ENCODE measurements around the gene VPS35. TPM values are rescaled to one million over a fixed set of nuclear protein-coding genes. Genes with fewer than 3 reads are reported as not detected.
"Not testable (repeated sequence)": the region's sequence is repeated elsewhere in the genome, so short reads cannot be mapped to it uniquely, and the experiment has no call there.

VPS35 gene
- total and polyA plus RNA-seq, 7 donors = 22.8 to 49.8 (median 36.3) TPM

- Histone ChIP-seq H3K9me3 (no peaks in the 10 kb centered on the region), H3K36me3 (ENCODE audit: insufficient read depth in 1 of 2, low read depth in 1 of 2) (peaks cover 0 to 7% of the 10 kb centered on the region in 2 donors), H3K4me1 (peaks cover 43% of the 10 kb centered on the region), H3K27ac (no peak overlapping the region), H3K4me3 (peak overlapping the region; percentile 96), H3K27me3 (ENCODE audit: insufficient read depth in 3 of 3, low read length in 2 of 3) (no peaks in the 10 kb centered on the region)
- ATAC-seq (no peak), DNase-seq (no peak)
- intact Hi-C loops (cut with DNase I) = loop anchor here in 1 of 2 donors (5.0 kb wide), 1 partner anchor 115 kb away; no protein-coding TSS in a partner anchor
- no peak for TF ChIP-seq CTCF (IDR thresholded peaks at IDR 0.05)
- WGBS, 3 donors = 63 to 76% (median 66%) methylated on average over 9 of the region's 9 CpGs
Observed at GRCh38 chr16:46687486-46687885, 1.5 kb downstream of the VPS35 start.

GRCh38 chr16:46686815-46687473 lies 2.0 kb downstream of the VPS35 start:
- no peak for TF ChIP-seq CTCF (IDR thresholded peaks at IDR 0.05)
- 43 to 57% (median 44%) methylated on average over 5 of the region's 5 CpGs for WGBS, 3 donors
- Histone ChIP-seq H3K9me3 (no peaks in the 10 kb centered on the region), H3K4me1 (peaks cover 43% of the 10 kb centered on the region), H3K27me3 (ENCODE audit: insufficient read depth in 3 of 3, low read length in 2 of 3) (no peaks in the 10 kb centered on the region), H3K36me3 (ENCODE audit: insufficient read depth in 1 of 2, low read depth in 1 of 2) (peaks cover 0 to 11% of the 10 kb centered on the region in 2 donors), H3K27ac (no peak overlapping the region), H3K4me3 (peak overlapping the region; percentile 96)
- intact Hi-C loops (cut with DNase I) = loop anchor here in 1 of 2 donors (5.0 kb wide), 1 partner anchor 115 kb away; no protein-coding TSS in a partner anchor
- no peak for ATAC-seq
- DNase-seq = no peak

- H3K27me3 ChIP-seq (ENCODE audit: insufficient read depth in 3 of 3, low read length in 2 of 3); DNase-seq; intact Hi-C loops (cut with DNase I); H3K9me3 ChIP-seq; H3K4me3 ChIP-seq; H3K27ac ChIP-seq; ATAC-seq: not testable (repeated sequence)
- Histone ChIP-seq H3K36me3 (ENCODE audit: insufficient read depth in 1 of 2, low read depth in 1 of 2) (peaks cover 3 to 60% of the 10 kb centered on the region in 2 donors), H3K4me1 (peaks cover 18% of the 10 kb centered on the region)
- WGBS, 3 donors = 83 to 94% (median 90%) methylated on average over 2 of the region's 2 CpGs
Observed at GRCh38 chr16:46681867-46682266, 7.1 kb downstream of the VPS35 start.

- H3K9me3 ChIP-seq; H3K4me3 ChIP-seq; H3K4me1 ChIP-seq; H3K27me3 ChIP-seq (ENCODE audit: insufficient read depth in 3 of 3, low read length in 2 of 3); ATAC-seq; H3K27ac ChIP-seq; intact Hi-C loops (cut with DNase I); DNase-seq: not testable (repeated sequence)
- 94 to 100% (median 97%) methylated on average over 1 of the region's 1 CpG for WGBS, 3 donors
- H3K36me3 ChIP-seq (ENCODE audit: insufficient read depth in 1 of 2, low read depth in 1 of 2) = peaks cover 3 to 93% of the 10 kb centered on the region in 2 donors
Observed at GRCh38 chr16:46677943-46678342, 11.0 kb downstream of the VPS35 start.

GRCh38 chr16:46673320-46674013 lies 15.5 kb downstream of the VPS35 start:
- Histone ChIP-seq H3K4me3 (no peak overlapping the region), H3K27ac (no peak overlapping the region), H3K9me3 (no peaks in the 10 kb centered on the region), H3K36me3 (ENCODE audit: insufficient read depth in 1 of 2, low read depth in 1 of 2) (peaks cover 5 to 96% of the 10 kb centered on the region in 2 donors), H3K4me1 (no peaks in the 10 kb centered on the region), H3K27me3 (ENCODE audit: insufficient read depth in 3 of 3, low read length in 2 of 3) (no peaks in the 10 kb centered on the region)
- peak; percentile 92 for TF ChIP-seq CTCF (IDR thresholded peaks at IDR 0.05)
- intact Hi-C loops (cut with DNase I) = loop anchor here (2.0 to 5.0 kb wide), 2 partner anchors 129 kb away; no protein-coding TSS in a partner anchor
- WGBS, 3 donors = 68 to 76% (median 71%) methylated on average over 6 of the region's 6 CpGs
- ATAC-seq (peak; percentile 86 to 97 (median 95)), DNase-seq (peak in 1 of 2 donors; percentile 25)

All from psoas muscle (tissue), 8 donors.